Frontal cortex (tissue), 4 donors: ENCODE data around the gene LTO1. TPM values are rescaled to one million over a fixed set of nuclear protein-coding genes. Genes with fewer than 3 reads are reported as not detected.

Experiments used
- DNase-seq, 2 donors: peaks; one replicate each; pipeline ENCODE4 v3.0.0; 2012; ENCODE audit warnings: low spot score in 2 of 2
- FAIRE-seq: peaks from 2 replicates; lab custom pipeline; 2012; peaks lifted over from hg19 to GRCh38; lab: Jason Lieb, UNC
- total RNA-seq: library from RNA; depleted of rRNA; stranded (reverse); fragments of >200 nt; gene quantifications from one replicate; pipeline ENCODE4 v1.2.3, GENCODE V29; 2014
- donor health status: control.
- donor health status: control.
- donor health status: control.

Gene LTO1
- total RNA-seq, 1 donor from 2014 or later: 17.1 TPM

GRCh38 chr11:69617682-69618081 is 57.5 kb downstream of the LTO1 start:
- DNase-seq: no peak
- FAIRE-seq: no peak

DNA sequence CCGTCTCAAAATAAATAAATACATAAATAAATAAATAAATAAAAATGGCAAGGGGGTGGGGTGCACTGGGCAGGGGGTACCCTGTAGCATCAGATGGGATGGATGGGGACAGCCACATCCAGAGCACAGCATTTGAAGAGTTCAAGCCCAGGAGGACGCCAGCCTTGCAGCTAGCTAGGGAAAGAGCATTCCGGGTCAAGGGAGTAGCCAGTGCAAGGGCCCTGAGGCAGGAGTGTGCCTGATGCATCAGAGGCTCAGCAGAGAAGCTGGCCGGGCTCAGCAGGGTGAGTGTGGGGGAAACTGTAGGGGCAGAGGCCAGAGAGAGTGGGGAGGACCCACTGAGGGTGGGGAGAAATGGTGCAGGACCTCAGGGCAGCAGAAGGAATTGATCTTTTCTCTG is 57.9 kb downstream of the LTO1 start:
- DNase-seq (no peak), FAIRE-seq (no peak)

Other genes starting within 250 kb of the LTO1 start
- gene LINC01488, start 193.7 kb downstream of the LTO1 start, total RNA-seq: not detected
- gene CCND1, start 34.2 kb downstream of the LTO1 start, total RNA-seq: 10.2 TPM
- not detected for gene FGF19, start 28.7 kb upstream of the LTO1 start, total RNA-seq
- not detected for gene FGF4, start 100.0 kb upstream of the LTO1 start, total RNA-seq
- gene FGF3, start 144.1 kb upstream of the LTO1 start, total RNA-seq: not detected